Right lung (tissue), 10 donors: Measurements from ENCODE around the gene OFD1. TPM values are rescaled to one million over a fixed set of nuclear protein-coding genes. Genes with fewer than 3 reads are reported as not detected.

ENCODE experiments used
- DNase-seq, 2 donors: peaks; one replicate each; pipeline ENCODE4 v3.0.0-alpha.2; 2013
- long read RNA-seq, 8 donors: transcript quantifications; one replicate each; lab custom pipeline, GENCODE V29; 2026
- polyA plus RNA-seq, 5 donors: library from polyadenylated mRNA; unstranded; fragments of 120-200 nt; gene quantifications; one replicate each; pipeline versions ENCODE4 v1.2.1 to v1.2.3, GENCODE V29; 2013; ENCODE audit warnings: inconsistent platforms in 1 of 5, low replicate concordance in 1 of 5; ENCODE audit not compliant: insufficient read length in 5 of 5, insufficient read depth in 1 of 5

Gene OFD1
- 10 to 100 TPM; 50.4 to 80.4 (median 63.4) TPM for polyA plus RNA-seq
- long read RNA-seq, donor 1, full-length matches to known transcripts = 2 of 36 reads
- long read RNA-seq, donor 1, partial matches to known transcripts = 34 of 36 reads
- long read RNA-seq, donor 1, other reads (novel, unspliced or antisense) = 0 of 36 reads
- long read RNA-seq, donor 2, partial matches to known transcripts = 0 of 1 reads
- long read RNA-seq, donor 2, other reads (novel, unspliced or antisense) = 0 of 1 reads
- long read RNA-seq, donor 3, partial matches to known transcripts = 35 of 39 reads
- long read RNA-seq, donor 3, other reads (novel, unspliced or antisense) = 0 of 39 reads
- long read RNA-seq, donor 4, partial matches to known transcripts = 13 of 17 reads
- long read RNA-seq, donor 4, other reads (novel, unspliced or antisense) = 0 of 17 reads
- long read RNA-seq, donor 5, partial matches to known transcripts = 34 of 40 reads
- long read RNA-seq, donor 5, other reads (novel, unspliced or antisense) = 0 of 40 reads
- long read RNA-seq, donor 6, partial matches to known transcripts = 45 of 48 reads
- long read RNA-seq, donor 6, other reads (novel, unspliced or antisense) = 0 of 48 reads
- long read RNA-seq, donor 7, partial matches to known transcripts = 49 of 51 reads
- long read RNA-seq, donor 7, other reads (novel, unspliced or antisense) = 0 of 51 reads
- long read RNA-seq, donor 8, partial matches to known transcripts = 0 of 2 reads
- long read RNA-seq, donor 8, other reads (novel, unspliced or antisense) = 0 of 2 reads

- peak; percentile 92 to 94 for DNase-seq
These were observed at the start of gene OFD1, which contains the start of gene TRAPPC2 for GRCh38 chrX:13734278-13735172. OFD1 (plus strand) TSS chrX:13734748; CDS start chrX:13735072, 324 bp downstream. TRAPPC2 (minus strand) TSS chrX:13734620; CDS start chrX:13719963, 14,657 bp downstream.

- no peak for DNase-seq
These were observed 49.3 kb upstream of the OFD1 start for GRCh38 chrX:13685126-13685763.

GRCh38 chrX:13687203-13687602, 47.3 kb upstream of the OFD1 start:
- no peak for DNase-seq

DNA sequence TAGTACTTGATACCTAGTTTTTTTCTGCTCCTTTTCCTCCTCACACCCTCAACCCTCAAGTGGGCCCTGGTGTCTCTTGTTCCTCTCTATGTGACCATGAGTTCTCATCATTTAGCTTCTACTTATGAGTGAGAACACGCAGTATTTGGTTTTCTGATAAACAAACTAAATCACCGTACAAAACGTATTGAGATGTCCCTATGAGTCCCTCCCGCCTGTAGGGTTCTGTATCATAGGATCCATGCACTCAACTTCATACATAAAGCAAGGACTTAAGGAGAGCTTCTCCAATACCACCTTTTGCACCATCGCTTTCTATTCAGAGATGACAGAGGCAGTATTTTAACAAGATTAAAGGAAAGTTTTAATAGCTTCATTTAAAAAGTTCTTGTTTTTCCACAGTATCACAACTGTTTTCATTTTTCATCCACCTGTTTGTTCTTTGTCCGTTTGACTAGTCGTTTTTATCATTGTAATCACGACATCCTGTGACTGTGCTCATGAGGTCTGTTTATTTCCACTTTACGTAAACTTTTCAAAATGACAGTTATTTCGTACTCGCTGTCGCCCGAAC, 46.1 kb upstream of the OFD1 start:
- no peak for DNase-seq

DNA sequence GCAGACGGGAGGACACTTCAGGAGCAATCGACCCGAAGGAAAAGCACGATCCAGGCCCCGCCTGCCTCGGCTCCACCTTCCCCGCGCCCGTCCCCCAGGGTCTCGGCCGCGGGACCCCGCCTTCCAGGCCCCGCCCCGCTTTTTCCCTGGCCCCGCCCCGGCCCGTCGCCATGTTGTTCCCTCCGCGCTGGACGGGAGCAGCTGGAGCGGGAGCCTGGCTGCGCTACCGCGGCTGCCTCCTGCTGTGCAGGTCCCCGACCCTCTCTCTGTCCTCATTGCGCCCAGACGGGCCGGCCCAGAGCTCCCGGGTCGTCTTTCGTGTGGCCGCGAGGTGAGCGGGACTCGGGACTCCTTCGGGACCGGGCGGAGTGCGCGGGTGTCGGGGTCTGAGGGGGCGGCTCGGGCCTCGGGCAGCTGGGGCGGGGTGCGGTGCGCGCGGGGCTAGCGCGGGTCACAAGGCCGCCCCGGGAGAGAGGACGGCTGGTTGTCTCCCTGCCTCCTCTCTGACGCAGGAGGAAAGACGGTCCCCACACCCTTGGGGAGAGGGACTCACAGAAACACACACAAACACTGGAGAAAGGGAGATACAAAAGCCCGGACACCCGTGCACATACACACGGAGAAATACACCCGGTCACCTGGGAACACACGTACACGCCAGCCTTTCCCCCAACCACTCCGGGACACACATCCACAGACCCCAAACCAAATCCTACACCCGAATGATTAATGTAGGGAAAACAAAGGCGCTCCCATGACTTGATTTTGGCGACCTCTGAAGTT, 45.4 kb upstream of the OFD1 start, which contains the start of gene RAB9A:
Gene RAB9A, plus strand, starts transcription at position 171 of the 783 bp plus-strand sequence. CDS start 19,619 bp downstream, outside the sequence.
- peak; percentile 79 to 83 for DNase-seq

DNA sequence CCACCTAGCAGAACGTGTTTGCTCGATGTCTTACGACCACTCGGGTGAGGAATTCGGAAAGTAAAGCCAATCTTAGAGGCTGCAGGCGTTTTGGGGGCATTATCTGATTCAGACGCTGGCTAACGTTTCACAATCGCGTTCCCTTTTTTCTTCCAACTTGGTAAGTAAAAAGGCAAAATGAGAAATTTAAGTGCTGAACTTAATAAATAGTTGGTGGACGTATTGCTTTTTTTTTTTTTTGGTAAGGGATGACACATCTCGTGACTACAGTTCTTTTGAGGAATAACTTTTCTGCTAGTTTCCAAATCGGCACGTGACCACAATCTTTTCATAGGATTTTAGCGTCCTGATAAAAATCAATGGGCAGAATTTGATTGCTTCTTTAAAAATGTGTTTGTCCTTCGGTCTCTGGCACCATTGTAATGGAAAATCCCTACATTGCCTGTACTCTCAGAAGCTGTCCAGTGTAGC, 44.8 kb upstream of the OFD1 start:
- DNase-seq = peak; percentile 32 to 39

- DNase-seq = no peak
These were observed 43.7 kb upstream of the OFD1 start for GRCh38 chrX:13690836-13691235.

GRCh38 chrX:13691841-13692371, 42.6 kb upstream of the OFD1 start:
- no peak for DNase-seq

- DNase-seq = no peak
These were observed 41.7 kb upstream of the OFD1 start for GRCh38 chrX:13692771-13693231.

DNA sequence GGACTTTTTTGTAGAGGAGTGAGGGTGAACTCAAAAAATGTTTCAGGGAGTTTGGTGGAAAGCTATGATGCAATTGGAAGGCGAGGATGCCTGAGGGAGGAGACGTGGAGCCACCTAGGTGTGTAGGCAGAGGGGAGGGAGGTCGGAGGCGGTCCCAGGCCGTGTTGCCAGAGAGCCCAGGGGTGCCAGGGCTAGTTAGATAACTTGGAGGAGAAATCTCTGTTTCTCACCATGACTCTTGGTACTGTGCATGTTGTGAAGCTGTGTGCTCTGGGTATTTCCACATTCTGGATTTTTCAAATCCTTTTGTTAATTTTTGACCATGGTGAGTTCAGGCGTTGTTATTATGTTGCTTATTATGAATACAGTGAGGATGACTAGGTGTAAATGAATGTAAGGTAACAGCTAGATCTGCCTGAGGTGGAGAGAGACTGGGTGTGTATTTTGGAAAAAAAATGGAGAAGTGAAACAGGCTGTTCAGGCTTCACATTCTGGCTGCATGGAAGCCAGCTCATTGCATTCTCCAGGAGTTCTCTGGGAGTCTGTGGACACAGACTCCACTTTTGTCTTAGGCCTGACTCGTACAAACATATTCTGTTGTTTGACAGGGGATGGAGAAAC, 41.1 kb upstream of the OFD1 start:
- no peak for DNase-seq

GRCh38 chrX:13694359-13694758, 40.2 kb upstream of the OFD1 start:
- no peak for DNase-seq

GRCh38 chrX:13694983-13695382, 39.6 kb upstream of the OFD1 start:
- DNase-seq = no peak

DNA sequence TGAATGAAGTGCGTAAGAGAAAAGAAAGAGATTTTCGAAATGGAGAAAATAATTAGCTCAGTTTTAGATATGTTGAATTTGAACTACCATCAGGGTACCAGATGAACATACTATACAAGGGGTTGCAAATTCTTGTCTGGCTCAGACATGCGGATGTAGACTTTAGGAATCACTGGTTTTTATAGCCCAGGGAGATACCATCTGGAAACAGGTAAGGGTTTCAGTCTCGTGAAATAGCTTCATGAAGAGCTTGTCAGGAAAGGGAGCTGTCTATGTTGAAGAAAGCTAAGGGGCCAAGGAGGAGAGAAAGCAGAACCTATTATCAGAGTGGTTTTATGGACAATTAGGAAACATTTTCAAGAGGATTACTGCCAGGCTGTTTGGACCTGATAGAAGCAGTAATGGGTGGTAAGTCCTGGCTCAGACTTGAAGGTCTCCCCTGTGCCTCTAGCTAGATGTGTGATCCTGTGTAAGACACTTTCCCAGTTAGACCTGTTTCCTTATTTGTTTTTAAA, 38.9 kb upstream of the OFD1 start:
- no peak for DNase-seq

DNA sequence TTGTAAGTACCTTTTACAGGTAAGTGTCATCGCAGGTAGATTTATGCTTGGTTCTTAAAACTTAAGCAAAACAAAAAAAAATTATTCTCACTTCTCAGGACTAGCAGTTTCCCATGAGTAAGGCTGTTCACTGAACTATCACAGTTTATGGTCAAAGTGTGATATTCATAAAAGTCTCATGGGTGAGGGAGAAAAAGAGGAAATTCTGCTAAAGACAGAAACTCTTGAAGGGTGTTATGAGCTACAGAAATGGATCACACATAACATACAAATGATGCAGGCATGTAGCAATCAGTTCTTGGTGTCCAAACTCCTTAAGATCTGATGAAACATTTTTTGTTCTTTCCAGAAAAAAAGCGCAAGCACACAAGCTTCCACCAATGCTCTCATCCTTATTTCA, 37.1 kb upstream of the OFD1 start:
- DNase-seq = no peak

GRCh38 chrX:13697976-13698375, 36.6 kb upstream of the OFD1 start:
- DNase-seq = no peak

DNA sequence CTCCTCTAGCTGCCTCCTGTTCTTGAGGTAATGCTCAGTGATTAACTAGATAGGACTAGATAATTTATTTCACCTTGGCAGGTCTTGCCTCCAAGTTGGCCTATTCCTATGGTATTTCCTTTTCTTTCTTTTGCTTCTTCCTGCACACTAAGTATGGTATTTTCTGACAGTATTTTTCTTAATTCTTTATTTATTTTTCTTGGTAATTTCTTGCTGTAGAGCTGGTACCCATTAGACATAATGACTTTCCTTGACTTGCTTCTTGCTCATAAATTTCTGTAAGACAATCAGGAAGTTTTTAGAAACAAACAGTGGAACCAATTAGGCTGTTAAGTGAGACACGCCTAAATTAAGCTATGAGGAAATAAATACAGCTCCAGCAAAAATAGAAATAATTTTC, 36.1 kb upstream of the OFD1 start:
- DNase-seq = no peak

DNA sequence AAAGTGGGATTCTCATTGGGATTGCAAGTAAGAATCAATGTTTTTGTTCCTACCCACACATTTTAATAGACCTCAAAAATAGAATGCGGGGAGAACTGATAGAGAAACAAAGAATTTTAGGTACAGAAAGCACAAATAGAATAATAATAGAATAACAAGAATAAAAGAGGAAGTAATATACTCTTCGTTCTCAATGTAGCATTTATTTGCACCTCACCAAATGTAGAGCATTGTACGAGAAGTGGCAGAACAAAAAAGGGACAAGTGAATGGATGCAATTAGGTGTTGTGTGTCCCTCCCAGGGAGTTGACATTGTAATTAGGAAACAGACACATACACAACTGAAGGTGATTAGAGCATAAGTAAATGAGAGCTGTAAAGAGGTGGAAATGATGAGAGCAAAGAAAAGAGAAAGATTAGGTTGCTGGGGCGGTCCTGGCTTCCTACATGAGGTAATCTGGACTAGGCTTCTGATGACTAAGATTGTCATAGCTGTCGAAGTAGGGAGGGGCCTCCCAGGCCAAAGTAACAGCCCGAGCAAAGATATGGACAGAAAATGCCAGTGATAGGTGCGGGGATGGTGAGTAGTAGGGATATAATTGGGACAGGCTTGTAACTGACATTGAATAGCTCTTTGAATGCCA, 35.2 kb upstream of the OFD1 start:
- no peak for DNase-seq

DNA sequence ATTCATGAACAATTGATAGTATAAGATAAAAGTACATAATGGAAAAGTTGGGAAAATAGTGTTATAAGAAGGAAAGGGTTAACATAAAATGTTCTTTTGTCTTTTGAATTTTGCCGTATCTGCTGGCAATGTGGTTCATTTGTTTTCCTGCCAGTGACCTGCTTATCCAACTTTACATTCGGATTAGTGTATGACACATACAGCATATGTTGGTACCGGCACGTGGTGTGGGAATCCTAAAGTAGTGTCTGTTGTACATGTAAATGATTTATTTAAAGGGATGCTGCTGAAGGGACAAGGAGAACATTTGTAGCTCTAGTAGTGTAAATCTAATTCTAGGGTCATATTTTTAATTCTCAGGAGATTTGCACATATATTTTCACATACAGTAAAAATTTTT, 34.2 kb upstream of the OFD1 start:
- no peak for DNase-seq
